GM06990 (cell line): Measurements from ENCODE around the gene ACAP2.

Experiments used
- DNase-seq: peaks from one replicate; pipeline ENCODE4 v3.0.0-alpha.2; 2011; ENCODE audit not compliant: insufficient read length; ENCODE audit errors: extremely low read depth
- H3K27me3 ChIP-seq: replicated peaks from 2 replicates; pipeline ENCODE4 v1.6.0; 2011; ENCODE audit warnings: low read length; ENCODE audit not compliant: control insufficient read depth, insufficient read depth
- H3K36me3 ChIP-seq: 2 replicates; pipeline ENCODE4 v1.5.1; 2011; ENCODE audit warnings: low read length; ENCODE audit not compliant: control insufficient read depth, insufficient read depth
- H3K4me3 ChIP-seq: replicated peaks from 2 replicates; pipeline ENCODE4 v1.5.1; 2011; ENCODE audit warnings: low read depth, mild to moderate bottlenecking, control low read depth, low read length
- TF ChIP-seq, protein P1 (sequence below): IDR thresholded peaks from 2 replicates; pipeline ENCODE4 v1.5.1; 2011; ENCODE audit warnings: low read length, control low read depth, mild to moderate bottlenecking, inconsistent platforms; ENCODE audit not compliant: insufficient read depth, poor library complexity, severe bottlenecking

The ACAP2 gene

DNA sequence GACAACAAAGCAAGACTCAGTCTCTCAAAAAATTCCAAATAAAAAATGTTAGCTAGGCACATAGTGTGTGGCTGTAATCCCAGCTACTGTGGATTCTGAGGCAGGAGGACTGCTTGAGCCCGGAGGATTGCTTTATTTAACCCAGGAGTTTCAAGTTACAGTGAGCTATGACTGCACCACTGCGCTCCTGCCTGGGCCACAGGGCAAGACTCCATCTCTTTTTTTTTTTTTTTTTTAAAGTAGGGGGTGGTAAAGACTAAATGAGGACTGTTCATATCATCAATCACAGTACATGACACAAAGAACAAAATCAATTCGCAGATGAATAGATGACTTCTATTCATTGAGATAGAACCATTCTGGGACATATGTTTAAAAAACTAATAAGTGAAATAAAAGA lies 48.1 kb downstream of the ACAP2 start:
- H3K36me3 ChIP-seq = peaks cover 1% of the 10 kb centered on the region; the same call in 1 of the 2 replicates
- DNase-seq = peak; percentile 25
- H3K4me3 ChIP-seq = no peak overlapping the region; the same call in 1 of the 2 replicates
- TF ChIP-seq, protein P1, sequence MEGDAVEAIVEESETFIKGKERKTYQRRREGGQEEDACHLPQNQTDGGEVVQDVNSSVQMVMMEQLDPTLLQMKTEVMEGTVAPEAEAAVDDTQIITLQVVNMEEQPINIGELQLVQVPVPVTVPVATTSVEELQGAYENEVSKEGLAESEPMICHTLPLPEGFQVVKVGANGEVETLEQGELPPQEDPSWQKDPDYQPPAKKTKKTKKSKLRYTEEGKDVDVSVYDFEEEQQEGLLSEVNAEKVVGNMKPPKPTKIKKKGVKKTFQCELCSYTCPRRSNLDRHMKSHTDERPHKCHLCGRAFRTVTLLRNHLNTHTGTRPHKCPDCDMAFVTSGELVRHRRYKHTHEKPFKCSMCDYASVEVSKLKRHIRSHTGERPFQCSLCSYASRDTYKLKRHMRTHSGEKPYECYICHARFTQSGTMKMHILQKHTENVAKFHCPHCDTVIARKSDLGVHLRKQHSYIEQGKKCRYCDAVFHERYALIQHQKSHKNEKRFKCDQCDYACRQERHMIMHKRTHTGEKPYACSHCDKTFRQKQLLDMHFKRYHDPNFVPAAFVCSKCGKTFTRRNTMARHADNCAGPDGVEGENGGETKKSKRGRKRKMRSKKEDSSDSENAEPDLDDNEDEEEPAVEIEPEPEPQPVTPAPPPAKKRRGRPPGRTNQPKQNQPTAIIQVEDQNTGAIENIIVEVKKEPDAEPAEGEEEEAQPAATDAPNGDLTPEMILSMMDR = no peak
- H3K27me3 ChIP-seq = no peaks in the 10 kb centered on the region

DNA sequence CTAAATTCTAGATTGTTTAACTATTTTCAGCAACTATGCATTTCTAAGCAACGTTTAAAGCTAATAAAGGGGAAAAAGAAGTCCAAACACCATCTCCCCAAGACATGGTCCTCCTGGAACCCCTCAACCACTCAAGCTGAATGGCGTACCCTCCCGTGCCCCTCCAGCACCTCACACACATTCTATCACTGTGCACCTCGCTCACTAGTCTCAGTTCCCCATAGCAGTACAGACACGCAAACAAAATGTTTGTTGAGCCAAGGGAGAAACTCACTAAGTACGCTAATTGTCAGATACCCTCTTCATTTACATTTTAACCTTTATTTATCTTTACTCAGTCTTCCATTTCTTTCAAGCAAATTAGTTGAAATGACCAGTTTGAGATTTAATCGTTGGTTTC lies 48.8 kb downstream of the ACAP2 start:
- DNase-seq = peak; percentile 25
- no peaks in the 10 kb centered on the region for H3K27me3 ChIP-seq
- H3K4me3 ChIP-seq = no peak overlapping the region; the same call in 1 of the 2 replicates
- peaks cover 1% of the 10 kb centered on the region; the same call in 1 of the 2 replicates for H3K36me3 ChIP-seq
- TF ChIP-seq, protein P1 = no peak

DNA sequence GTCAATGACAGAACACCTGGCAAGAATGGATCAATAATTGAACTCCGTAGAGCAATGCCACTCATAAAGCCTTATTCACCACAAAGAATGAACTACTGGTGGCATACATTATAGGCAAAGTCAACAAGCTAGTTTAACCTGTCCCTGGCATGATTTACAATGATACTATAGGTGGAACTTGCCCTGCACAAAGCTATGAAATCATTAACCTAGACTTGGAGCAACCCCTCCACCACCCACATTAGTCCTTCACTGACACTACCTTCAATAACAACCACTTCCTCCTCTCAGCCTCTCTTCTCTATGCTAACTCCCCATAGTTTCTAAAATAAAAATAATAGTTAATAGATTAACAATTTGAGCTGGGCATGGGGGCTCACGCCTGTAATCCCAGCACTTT lies 54.4 kb downstream of the ACAP2 start:
- TF ChIP-seq, protein P1 = no peak
- H3K27me3 ChIP-seq = no peaks in the 10 kb centered on the region
- no peak overlapping the region for H3K4me3 ChIP-seq
- H3K36me3 ChIP-seq = peaks cover 1% of the 10 kb centered on the region; the same call in 1 of the 2 replicates
- no peak for DNase-seq

DNA sequence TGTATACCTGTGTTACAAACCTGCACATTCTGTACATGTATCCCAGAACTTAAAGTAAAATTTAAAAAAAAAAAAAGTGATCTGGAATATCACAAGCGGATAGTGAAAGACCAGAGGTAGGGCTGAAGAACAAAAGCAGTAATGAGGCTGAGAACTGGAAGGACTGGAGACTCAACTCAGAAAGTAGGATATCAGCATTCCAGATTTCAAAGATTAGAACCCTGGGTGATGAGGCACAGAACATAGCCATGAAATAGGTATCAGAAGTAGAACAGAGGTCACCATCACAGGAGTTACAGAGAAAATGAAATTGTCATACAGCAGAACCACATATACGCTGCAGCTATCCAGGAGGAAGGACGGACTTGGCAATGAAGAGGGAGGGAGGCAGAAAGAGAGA lies 56.1 kb downstream of the ACAP2 start:
- Histone ChIP-seq H3K4me3 (no peak overlapping the region), H3K36me3 (peaks cover 1% of the 10 kb centered on the region; the same call in 1 of the 2 replicates), H3K27me3 (no peaks in the 10 kb centered on the region)
- no peak for DNase-seq
- TF ChIP-seq, protein P1 = no peak

DNA sequence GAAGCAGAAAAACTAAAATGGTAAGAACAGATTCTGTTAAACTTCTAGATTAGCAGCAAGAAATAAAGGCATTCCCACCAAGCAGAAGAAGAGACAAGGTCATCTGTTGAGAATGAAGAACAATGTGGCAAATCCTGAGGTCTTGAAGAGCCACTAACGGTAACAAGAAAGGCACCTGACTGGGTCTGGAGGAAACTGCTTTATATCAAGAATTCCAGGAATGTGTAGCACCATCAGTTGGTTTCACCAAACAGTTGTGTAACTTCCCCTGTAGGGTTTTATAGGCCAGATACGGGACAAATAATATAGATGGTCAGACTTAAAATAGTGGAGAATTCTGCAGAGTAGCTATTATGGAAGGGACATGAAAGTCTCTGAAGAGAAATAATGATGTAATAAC lies 57.3 kb downstream of the ACAP2 start:
- H3K4me3 ChIP-seq = no peak overlapping the region
- H3K36me3 ChIP-seq = no peaks in the 10 kb centered on the region; the same call in 1 of the 2 replicates
- no peaks in the 10 kb centered on the region for H3K27me3 ChIP-seq
- no peak for DNase-seq
- TF ChIP-seq, protein P1 = no peak

DNA sequence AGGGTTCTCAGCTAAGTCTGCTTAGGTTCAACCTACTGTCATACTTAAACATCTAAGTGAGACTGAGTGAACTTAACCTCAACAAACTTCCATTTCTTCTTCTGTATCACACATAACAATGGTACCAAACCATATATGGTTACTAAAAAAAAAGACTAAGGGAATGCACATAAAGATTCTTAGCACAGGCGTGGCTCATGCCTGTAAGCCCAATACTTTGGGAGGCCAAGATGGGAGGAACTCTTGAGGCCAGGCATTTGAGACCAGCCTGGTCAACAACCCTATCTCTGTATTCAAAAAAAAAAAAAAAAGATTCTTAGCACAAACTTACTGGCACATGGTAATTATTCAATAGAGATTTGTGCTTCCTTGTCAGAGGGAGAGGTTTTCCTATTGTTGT lies 57.9 kb downstream of the ACAP2 start:
- TF ChIP-seq, protein P1 = no peak
- Histone ChIP-seq H3K4me3 (no peak overlapping the region), H3K27me3 (no peaks in the 10 kb centered on the region), H3K36me3 (no peaks in the 10 kb centered on the region; the same call in 1 of the 2 replicates)
- DNase-seq = no peak
